Measurements from ENCODE around the gene HIP1. TPM values are rescaled to one million over a fixed set of nuclear protein-coding genes. Genes with fewer than 3 reads are reported as not detected.

Gene HIP1
- total and polyA plus RNA-seq, 2 of the 13 experiments (the other 11 are each of a cell fraction or from before 2014, with no cell fraction given), result 4.5 to 6.2 TPM

GRCh38 chr7:75738975-75739795 lies 444 bp upstream of the HIP1 start (continued):
- 0 out of 2 replicates have a peak, but pooled peaks have one; percentile 17 for TF ChIP-seq ZNF263 (CRISPR knock-in tag; IDR thresholded peaks at IDR 0.05)
- TF ChIP-seq PBX2 (CRISPR knock-in tag; IDR thresholded peaks at IDR 0.05), result peak; percentile 92
- TF ChIP-seq, protein P1, sequence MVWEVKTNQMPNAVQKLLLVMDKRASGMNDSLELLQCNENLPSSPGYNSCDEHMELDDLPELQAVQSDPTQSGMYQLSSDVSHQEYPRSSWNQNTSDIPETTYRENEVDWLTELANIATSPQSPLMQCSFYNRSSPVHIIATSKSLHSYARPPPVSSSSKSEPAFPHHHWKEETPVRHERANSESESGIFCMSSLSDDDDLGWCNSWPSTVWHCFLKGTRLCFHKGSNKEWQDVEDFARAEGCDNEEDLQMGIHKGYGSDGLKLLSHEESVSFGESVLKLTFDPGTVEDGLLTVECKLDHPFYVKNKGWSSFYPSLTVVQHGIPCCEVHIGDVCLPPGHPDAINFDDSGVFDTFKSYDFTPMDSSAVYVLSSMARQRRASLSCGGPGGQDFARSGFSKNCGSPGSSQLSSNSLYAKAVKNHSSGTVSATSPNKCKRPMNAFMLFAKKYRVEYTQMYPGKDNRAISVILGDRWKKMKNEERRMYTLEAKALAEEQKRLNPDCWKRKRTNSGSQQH (CRISPR knock-in tag; IDR thresholded peaks at IDR 0.05; ENCODE audit: low read depth), result peak; percentile 73
- TF ChIP-seq ZNF12 (CRISPR knock-in tag; IDR thresholded peaks at IDR 0.05), result 0 out of 2 replicates have a peak, but pooled peaks have one; percentile 17
- peak; percentile 45; the same call in 1 of the 2 replicates for TF ChIP-seq ZMYM2 (CRISPR knock-in tag; IDR thresholded peaks at IDR 0.05)
- no peak for TF ChIP-seq NBN (conservative IDR thresholded peaks at IDR 0.05)
- TF ChIP-seq FOXA3 (CRISPR knock-in tag; IDR thresholded peaks at IDR 0.05), result peak; percentile 27; the same call in 1 of the 2 replicates
- TF ChIP-seq RBFOX2 (IDR thresholded peaks at IDR 0.05; ENCODE audit: low read depth, low read length), result peak; percentile 58
- TF ChIP-seq BHLHE40 (IDR thresholded peaks at IDR 0.05; ENCODE audit: low read length), result 0 out of 2 replicates have a peak, but pooled peaks have one; percentile 12
- TF ChIP-seq, protein P2, sequence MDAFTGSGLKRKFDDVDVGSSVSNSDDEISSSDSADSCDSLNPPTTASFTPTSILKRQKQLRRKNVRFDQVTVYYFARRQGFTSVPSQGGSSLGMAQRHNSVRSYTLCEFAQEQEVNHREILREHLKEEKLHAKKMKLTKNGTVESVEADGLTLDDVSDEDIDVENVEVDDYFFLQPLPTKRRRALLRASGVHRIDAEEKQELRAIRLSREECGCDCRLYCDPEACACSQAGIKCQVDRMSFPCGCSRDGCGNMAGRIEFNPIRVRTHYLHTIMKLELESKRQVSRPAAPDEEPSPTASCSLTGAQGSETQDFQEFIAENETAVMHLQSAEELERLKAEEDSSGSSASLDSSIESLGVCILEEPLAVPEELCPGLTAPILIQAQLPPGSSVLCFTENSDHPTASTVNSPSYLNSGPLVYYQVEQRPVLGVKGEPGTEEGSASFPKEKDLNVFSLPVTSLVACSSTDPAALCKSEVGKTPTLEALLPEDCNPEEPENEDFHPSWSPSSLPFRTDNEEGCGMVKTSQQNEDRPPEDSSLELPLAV (CRISPR knock-in tag; conservative IDR thresholded peaks at IDR 0.05; ENCODE audit: low read depth), result 0 out of 2 replicates have a peak, but pooled peaks have one; percentile 28
- TF ChIP-seq KAT7 (CRISPR knock-in tag; IDR thresholded peaks at IDR 0.05; ENCODE audit: borderline replicate concordance), result 0 out of 2 replicates have a peak, but pooled peaks have one; percentile 56
- no peak for TF ChIP-seq RORA (CRISPR knock-in tag; IDR thresholded peaks at IDR 0.05)
- TF ChIP-seq STAT6 (CRISPR knock-in tag; IDR thresholded peaks at IDR 0.05; ENCODE audit: borderline replicate concordance), result no peak
- TF ChIP-seq ZNF430 (CRISPR knock-in tag; IDR thresholded peaks at IDR 0.05), result peak; percentile 55; the same call in 1 of the 2 replicates
- TF ChIP-seq SOX6 (IDR thresholded peaks at IDR 0.05), result no peak
- TF ChIP-seq SOX6 (CRISPR knock-in tag; IDR thresholded peaks at IDR 0.05), result no peak
- no peak for TF ChIP-seq ZFAT (CRISPR knock-in tag; conservative IDR thresholded peaks at IDR 0.05)
- TF ChIP-seq ZNF607 (CRISPR knock-in tag; IDR thresholded peaks at IDR 0.05; ENCODE audit: borderline replicate concordance), result peak; percentile 34; the same call in 1 of the 2 replicates
- TF ChIP-seq SIN3A (IDR thresholded peaks at IDR 0.05; ENCODE audit: borderline replicate concordance, low read depth, low read length), result peak; percentile 64; the same call in 1 of the 2 replicates
- peak; percentile 89 for TF ChIP-seq NFYC (CRISPR knock-in tag; IDR thresholded peaks at IDR 0.05)
- peak; percentile 54; the same call in 1 of the 2 replicates for TF ChIP-seq ZC3H13 (CRISPR knock-in tag; IDR thresholded peaks at IDR 0.05)
- TF ChIP-seq MLX (CRISPR knock-in tag; IDR thresholded peaks at IDR 0.05), result 0 out of 2 replicates have a peak, but pooled peaks have one; percentile 19
- no peak for TF ChIP-seq FOXK2 (IDR thresholded peaks at IDR 0.05)

Measured in HepG2 (cell line).